ENCODE data around the gene MCEMP1.
"Not testable (repeated sequence)": the region's sequence is repeated elsewhere in the genome, so short reads cannot be mapped to it uniquely, and the experiment has no call there.

Gene MCEMP1

DNA sequence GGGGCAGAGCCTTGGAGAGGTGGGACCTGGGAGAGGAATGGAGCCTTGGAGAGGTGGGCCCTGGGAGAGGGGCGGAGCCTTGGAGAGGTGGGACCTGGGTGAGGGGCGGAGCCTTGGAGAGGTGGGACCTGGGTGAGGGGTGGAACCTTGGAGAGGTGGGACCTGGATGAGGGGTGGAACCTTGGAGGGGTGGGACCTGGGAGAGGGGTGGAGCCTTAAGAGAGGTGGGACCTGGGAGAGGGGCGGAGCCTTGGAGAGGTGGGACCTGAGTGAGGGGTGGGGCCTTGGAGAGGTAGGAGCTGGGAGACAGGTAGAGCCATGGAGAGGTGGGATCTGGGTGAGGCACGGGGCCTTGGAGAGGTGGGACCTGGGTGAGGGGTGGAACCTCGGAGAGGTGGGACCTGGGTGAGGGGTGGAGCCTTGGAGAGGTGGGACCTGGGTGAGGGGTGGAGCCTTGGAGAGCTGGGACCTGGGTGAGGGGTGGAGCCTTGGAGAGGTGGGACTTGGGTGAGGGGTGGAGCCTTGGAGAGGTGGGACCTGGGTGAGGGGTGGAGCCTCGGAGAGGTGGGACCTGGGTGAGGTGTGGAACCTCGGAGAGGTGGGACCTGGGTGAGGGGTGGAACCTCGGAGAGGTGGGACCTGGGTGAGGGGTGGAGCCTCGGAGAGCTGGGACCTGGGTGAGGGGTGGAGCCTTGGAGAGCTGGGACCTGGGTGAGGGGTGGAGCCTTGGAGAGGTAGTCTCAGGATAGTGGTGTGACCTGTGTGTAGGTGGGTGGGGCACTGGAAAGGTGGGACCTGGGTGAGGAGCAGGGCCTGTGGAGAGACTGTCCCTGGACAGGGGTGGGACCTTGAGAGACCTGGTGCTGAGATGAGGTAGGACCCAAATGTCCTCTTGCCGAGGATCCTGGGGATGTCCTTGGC, 33.0 kb upstream of the MCEMP1 start:
- not testable (repeated sequence) for DNase-seq

DNA sequence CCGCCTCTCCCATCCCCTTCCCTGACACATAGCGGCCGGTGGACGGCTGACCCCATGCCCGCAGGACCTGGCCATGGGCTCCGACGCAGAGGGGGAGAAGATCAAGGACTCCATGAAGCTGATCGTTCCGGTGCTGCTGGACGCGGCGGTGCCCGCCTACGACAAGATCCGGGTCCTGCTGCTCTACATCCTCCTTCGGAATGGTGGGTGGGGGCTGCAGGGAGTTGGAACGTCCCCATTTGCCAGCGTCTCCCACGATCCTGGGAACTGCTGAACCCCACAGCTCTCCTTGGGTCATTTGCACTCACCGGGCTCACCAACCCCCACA, 32.4 kb upstream of the MCEMP1 start:
- DNase-seq, result no peak

DNA sequence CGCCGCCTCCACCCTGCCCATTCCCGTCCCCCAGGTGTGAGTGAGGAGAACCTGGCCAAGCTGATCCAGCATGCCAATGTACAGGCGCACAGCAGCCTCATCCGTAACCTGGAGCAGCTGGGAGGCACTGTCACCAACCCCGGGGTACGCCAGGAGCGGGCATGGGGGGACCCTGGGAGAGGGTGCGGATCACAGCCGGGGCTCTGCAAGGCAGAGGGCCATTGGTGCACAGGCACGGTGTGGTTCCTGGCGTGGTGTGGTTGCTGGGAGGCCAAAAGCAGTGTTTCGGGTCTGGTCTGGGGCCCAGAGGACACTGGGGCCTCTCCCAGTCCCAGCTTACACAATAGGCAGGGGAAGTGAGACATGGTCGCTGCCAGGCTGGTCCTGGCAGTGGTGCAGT, 31.7 kb upstream of the MCEMP1 start:
- DNase-seq, result no peak

DNA sequence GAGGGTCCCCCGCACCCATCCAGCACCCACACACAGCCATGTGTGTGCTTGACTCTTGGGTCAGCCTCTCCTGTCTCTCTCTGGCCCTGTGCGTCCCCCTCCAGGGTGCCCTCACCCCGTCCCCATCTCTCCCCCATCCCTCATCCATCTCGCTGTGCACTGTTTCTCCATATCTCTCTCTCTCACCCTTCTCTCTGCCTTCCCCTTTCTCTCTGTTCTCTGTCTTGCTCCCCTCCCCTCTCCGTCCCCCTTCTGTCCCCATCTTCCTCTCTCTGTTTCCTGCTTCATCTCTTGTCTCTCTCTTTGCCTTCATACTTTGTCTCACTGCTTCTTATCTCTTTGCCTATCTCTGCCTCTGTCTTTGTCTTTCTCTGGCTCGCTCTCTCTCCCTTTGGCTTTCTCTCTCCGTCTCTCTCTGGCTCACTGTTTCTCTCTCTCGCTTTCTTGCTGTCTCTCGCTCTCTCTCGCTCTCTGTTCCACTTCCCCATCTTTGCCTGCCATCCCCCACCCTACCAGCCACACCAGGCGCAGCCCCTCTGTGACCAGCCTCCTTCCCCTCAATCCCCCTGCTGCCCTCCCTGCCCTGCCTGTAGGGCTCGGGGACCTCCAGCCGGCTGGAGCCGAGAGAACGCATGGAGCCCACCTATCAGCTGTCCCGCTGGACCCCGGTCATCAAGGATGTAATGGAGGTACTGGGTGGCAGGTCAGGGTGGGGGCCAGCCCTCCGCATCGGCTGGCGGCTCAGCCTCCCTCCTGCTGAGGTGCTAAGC, 31.0 kb upstream of the MCEMP1 start:
- DNase-seq, result no peak

DNA sequence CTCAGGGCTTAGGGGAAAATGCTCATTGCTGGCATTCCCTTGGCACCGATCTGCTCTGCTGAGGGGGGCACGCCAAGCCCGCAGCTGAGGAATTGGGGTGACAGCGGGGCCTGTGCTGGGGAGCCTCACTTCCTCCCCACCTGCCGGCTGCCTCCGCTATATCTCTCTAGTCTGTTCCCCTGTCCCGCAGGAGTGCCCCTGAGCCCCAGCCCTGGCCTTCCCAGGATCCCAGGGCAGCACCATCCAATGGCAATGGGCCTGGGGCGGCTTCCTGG, 30.5 kb upstream of the MCEMP1 start:
- DNase-seq, result no peak

DNA sequence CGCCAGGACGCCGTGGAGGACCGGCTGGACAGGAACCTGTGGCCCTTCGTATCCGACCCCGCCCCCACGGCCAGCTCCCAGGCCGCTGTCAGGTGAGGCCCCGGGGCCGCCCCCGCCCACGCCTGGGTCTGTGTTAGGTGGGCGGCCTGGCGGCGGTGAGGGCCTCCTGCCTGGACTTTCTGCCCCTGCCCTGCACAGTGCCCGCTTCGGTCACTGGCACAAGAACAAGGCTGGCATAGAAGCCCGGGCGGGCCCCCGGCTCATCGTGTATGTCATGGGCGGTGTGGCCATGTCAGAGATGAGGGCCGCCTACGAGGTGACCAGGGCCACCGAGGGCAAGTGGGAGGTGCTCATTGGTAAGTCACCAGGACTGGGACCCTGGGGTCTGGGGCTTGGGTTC, 29.7 kb upstream of the MCEMP1 start:
- DNase-seq, result no peak

DNA sequence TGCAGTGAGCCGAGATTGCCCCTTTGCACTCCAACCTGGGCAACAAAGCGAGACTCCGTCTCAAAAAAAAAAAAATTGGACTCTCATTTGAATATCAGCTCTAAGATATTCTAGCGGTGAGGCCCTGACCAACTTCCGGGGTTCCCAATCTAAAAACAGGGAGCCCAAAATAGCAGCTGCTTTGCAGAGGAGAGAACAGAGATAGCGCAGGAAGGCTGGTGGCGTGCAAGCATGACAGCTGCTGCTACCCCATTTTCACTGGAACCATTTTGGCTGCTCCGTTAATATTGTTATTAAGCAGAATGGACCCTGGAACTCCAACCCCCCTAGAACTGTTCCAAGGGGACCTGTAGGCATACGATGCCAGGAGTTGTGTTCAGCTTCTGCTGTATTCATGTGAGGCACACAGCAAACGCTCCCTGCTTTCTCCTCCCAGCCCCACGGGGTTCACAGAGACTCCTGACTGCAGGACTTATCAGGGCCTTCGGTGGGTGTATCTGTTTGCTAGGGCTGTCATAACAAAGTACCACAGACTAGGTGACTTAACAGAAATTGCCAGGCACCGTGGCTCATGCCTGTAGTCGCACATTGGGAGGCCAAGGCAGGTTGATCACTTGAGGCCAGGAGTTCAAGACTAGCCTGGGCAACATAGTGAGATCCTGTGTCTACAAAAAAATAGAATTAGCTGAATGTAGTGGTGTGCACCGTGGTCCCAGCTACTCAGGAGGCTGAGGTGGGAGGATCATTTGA, 28.4 kb upstream of the MCEMP1 start:
- no peak for DNase-seq

DNA sequence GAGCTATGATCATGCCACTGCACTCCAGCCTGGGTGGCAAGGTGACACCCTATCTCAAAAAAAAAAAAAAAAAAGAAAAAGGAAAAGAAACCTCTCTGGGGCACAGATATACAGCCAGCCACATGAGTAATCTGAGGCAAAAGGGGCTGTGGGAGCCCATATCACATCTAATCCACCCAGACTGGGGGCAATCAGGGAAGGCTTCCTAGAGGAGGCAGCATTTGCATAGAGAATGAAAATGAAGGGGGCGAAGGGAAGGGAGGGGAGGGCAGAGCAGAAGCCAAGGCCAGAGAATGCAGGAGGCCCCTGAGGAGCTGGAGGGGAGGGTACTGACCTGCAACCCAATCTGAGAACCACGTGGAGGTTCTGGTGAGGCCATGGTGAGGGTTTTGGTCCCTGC, 26.7 kb upstream of the MCEMP1 start:
- no peak for DNase-seq

DNA sequence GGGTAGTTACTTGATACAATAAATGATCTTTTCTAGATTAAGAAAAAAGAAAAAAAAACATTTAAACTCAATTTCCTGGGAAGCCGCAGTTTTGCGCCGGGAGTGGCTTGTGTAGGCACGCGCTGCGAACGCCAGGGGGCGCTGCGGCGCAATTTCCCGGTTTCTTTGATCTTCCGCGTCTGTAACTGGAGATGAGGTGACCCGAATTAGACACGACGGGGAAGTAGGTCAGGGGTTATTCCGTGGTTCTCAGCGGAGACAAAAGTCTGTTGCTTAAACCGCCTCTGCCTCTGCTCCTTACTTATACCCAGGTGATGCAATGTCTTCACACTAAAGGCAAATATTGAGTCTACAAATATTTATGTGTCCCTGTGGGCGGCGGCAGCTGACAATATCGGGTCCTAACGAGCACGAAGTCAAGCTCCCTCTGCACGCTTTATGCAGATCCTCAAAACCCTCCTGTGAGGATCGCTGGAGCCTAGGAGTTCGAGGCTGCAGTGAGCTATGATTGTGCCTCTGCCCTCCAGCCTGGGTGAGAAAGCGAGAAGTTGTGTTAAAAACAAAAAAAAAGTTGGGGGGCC, 24.7 kb upstream of the MCEMP1 start:
- DNase-seq, result no peak

DNA sequence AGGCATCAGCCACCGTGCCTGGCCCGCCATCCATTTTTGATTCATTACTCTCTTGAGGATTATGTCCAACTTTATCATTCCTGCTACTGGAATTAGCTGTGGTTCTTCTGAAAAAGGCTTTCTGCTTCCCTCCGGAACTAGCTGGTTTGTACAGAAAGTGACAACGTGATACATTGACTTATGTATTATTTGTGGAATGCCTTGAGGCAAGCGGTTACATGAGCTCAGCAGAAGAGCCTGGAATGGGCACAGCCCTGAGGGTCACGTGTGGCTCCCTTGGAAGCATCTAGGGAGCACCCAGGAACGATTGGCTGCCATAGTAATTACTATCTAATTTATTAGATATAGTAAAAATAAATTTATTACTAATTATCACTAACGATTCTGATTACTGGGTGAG, 22.5 kb upstream of the MCEMP1 start:
- DNase-seq, result no peak

DNA sequence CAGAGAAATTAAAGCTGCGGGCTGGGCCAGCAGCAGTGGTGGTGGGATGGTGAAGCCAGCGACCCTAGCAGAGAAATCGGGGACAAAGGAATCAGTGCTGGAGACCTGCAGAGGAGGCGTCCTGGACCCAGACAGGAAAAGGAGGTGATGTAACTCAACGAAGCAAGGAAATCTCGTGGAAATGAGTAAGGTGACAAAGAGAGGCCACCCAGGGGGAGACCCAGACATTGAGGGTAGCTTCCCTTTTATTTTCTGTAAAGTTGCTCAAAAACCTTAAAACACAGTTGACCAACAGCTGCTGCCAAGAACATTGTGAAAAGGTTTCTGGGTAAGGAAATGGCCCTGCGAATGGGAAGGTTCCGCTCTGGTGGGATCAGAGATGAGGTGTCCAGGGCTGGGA, 21.3 kb upstream of the MCEMP1 start:
- no peak for DNase-seq

DNA sequence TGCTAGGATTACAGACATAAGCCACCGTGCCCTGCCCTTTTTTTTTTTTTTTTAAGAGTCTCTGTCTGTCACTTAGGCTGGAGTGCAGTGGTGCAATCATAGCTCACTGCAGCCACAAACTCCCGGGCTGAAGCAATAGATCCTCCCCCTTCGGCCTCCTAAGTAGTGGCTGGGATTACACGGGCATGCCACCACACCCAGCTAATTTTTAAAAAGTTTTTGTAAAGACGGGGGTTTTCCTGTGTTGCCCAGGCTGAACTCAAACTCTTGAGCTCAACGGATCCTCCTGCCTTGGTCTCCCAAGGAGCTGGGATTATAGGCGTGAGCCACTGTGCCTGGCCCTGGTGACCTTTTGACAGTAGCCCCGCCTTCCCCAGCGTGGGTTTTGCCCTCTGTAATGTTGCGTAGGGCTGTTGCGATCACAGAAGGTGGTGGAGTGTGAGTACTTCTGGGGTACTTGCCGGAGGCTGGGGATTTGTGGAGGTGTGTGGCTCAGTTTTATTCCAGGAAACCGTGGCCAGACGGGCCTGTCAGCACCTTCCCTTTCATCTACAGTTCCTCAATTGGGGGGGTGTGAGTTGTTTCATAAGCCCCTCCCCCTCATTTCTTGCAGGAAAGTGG, 19.6 kb upstream of the MCEMP1 start:
- DNase-seq, result no peak

DNA sequence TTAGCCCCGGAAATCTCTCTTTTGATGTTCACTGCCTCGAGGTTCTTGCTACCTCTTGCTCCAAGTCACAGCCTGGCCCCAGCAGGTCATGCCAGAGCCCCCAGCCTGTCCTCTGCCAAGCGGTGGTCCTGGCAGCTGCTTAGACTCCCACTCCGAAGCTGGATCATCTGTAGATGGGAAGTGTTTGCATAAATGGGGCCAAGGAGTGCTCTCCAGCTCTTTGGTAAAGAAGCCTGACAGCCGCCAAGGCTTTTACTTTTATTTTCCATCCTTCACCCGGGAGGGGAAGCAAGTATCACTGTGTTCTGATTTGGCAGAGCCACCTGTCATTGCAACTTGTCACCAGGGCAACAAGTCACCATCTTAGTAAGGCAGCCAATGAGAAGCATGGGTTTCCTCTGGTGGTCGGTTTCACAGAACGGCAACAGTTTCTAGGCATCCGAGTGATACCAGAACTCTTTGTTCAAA, 18.6 kb upstream of the MCEMP1 start:
- DNase-seq, result no peak

DNA sequence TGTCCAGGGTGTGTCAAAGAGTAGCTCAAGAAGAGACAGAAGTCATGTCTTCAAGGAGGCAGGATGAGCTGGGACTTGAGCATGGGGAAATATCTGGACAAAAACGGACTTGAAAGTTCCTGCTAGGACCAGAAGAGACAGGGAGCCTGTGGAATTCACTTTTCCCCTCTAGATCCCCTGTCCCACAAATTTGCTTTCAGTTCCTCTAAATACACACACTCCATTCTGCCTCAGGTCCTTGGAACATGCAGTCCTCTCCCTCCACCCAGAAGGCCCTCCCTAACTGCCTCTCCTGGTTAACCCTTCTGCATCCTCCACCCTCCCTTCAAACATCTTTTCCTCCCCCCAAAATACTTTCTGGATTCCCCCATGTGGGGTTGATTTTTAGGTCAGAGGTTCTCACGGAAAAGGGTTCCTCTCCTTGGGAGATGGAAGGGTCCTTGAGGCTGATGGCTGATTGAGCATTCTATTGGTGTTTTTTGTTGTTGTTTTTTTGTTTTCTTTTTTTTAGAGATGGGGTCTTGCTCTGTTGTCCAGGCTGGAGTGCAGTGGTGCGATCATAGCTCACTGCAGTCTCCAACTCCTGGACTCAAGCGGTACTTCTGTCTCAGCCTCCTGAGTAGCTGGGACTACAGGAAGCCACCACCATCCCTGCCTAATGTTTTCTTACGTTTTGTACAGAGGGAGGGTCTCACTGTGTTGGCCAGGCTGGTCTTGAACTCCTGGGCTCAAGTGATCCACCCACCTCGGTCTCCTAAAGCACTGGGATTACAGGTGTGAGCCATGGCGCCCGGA, 14.9 kb upstream of the MCEMP1 start:
- DNase-seq, result no peak

DNA sequence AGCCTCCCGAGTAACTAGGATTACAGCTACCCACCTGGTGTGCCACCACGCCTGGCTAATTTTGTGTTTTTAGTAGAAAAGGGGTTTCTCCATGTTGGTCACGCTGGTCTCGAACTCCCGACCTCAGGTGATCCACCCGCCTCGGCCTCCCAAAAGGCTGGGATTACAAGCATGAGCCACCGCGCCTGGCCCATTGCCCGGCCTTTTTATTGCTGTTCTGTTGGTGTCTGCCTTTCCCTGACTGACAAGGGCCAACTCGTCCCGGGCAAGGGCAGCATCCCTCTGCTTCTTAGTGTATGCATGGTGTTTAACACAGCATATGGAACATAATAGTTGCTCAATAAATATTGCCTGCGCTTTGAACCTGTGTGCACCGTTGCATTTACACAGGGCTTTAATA, 14.2 kb upstream of the MCEMP1 start:
- no peak for DNase-seq

DNA sequence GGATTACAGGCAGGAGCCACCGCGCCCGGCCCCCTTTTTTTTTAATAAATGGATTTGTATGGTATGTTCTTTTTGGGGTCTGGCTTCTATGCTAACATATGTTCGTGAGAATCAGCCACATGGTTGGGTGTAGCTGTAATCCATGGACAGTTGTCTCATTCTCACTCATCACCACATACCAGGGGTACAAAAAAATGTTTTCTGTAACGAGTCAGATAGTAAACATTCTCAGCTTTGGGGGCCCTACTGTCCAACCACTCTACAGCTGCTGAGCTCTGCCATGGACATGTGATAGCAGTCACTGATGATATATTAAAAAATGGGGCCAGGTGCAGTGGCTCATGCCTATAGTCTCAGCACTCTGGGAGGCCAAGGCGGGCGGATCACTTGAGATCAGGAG, 13.2 kb upstream of the MCEMP1 start:
- no peak for DNase-seq

DNA sequence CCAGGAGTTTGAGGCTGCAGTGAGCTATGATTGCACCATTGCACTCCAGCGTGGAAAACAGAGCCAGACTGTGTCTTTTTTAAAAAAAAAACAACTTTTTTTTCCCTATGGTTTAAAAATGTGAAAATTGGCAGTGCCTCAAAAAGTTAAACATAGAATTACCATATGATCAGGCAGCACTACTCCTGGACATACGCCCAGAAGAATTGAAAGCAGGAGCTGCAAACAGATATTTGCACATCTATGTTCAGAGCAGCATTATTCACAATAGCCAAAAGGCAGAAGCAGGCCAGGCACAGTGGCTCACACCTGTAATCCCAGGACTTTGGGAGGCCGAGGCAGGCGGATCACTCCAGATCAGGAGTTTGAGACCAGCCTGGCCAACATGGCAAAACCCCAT, 11.8 kb upstream of the MCEMP1 start:
- no peak for DNase-seq

DNA sequence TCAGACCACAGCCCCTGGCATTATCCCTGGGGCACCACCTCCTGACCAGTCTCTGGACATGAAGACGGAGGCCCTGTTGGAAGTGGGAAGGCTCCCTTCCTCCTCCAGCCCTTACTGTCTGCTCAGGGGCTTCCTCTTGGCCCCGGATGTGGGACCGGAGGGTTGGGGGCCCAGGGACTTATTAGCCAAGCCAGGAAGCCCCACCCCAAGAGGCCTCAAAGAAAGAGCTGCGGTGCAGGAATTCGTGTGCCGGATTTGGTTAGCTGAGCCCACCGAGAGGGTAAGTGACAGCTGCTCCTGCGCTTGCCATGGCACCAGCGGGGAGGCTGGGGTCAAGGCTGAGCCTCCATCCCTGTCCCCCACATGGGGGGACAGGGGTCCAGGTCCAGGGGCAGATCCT, 8.0 kb upstream of the MCEMP1 start, which contains the start of gene RETN:
Gene RETN, plus strand, starts transcription at position 208 of the 400 bp plus-strand sequence. CDS start 278 bp downstream, outside the sequence.
- no peak for DNase-seq

DNA sequence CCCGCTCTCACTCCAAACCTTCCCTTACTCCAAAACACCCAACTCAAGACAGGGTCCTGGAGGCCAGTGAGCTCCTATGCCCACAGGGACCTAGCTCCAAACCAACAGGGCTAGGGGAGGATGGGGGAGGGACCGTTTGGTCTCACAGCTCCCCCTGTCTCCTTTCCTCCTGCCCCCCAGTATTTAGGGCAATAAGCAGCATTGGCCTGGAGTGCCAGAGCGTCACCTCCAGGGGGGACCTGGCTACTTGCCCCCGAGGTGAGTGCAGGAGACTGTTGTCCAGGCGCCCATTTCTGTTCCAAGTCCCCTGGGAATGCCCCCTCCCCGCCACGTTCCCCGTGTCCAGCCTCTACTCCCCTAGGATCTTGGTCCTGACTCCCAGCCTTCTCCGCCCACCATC, 7.2 kb upstream of the MCEMP1 start:
- DNase-seq, result no peak

DNA sequence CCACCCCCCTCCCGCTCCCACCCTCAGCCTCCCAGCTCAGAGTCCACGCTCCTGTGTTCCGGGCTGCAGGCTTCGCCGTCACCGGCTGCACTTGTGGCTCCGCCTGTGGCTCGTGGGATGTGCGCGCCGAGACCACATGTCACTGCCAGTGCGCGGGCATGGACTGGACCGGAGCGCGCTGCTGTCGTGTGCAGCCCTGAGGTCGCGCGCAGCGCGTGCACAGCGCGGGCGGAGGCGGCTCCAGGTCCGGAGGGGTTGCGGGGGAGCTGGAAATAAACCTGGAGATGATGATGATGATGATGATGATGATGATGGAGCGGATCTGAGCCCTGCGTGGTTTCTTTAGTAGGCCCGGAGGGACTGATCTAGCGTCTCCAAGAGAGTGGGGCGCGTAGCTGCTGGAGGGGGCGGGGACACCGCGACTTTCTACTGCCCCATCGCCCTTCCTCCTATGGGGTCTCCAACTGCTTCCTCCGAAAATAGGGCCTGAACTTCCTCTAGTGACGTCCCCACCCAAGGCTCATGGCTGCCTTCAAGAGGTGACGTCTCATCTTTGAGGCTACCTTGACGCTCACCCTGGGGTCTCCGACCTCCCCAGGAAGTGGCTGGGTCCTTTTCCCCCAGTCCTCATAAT, 6.6 kb upstream of the MCEMP1 start:
- DNase-seq, result no peak

DNA sequence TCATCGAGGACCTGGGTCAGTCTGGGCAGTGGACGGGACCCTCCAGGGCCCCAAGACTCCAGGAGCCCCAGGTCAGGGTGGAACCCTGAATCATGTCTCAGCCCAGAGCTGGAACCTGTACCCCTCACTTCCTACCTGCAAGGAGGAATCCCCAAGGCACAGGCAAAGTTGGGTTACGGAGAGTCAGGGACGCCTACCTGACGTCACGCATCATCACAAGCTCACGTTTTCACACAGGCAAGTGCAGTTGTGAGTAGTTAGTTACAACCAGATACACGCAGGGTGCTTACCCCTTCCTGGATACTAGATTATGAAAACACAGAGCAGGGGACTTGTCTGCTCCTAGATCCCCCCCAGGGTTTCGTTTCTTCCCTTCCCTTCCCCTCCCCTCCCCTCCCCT, 6.1 kb upstream of the MCEMP1 start:
- DNase-seq, result no peak

DNA sequence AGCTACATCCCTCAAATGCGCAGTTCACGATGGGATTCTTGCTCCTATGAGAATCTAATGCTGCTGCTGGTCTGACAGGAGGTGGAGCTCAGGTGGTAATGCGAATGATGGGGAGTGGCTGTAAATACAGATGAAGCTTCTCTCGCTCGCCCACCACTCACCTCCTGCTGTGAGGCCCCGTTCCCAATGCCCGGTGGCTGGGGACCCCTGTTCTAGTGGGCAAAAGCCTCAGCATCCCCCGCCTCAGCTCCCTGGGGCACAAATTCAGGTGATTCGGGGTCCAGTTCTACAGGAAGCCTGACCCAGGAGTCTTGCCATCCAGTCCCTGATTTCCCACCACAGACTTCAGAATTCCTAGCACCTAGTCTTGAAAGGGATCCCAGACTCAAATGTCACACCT, 4.4 kb upstream of the MCEMP1 start:
- no peak for DNase-seq

All from cortex of kidney (tissue), 1 donor.